Kidney (tissue), 14 donors: ENCODE results near the gene TMEM212. TPM values are rescaled to one million over a fixed set of nuclear protein-coding genes. Genes with fewer than 3 reads are reported as not detected.

Experiments used
- DNase-seq, 5 donors: peaks; one replicate each; pipeline ENCODE4 v3.0.0-alpha.2; 2013 to 2020
- FAIRE-seq: peaks from 2 replicates; lab custom pipeline; 2012; peaks lifted over from hg19 to GRCh38; lab: Jason Lieb, UNC
- H3K27ac ChIP-seq, 2 donors: one replicate each; pipeline ENCODE4 v1.7.0; 2013; ENCODE audit warnings: low read depth in 2 of 2, low read length in 2 of 2, inconsistent platforms in 1 of 2
- H3K27me3 ChIP-seq: one replicate; pipeline ENCODE4 v1.7.1; 2013; ENCODE audit warnings: low read length, inconsistent platforms; ENCODE audit not compliant: control insufficient read depth, insufficient read depth
- H3K36me3 ChIP-seq, 3 donors: one replicate each; pipeline versions ENCODE4 v1.7.0 to v1.7.1; 2013; ENCODE audit warnings: low read length in 3 of 3, control low read depth in 1 of 3, inconsistent platforms in 1 of 3; ENCODE audit not compliant: insufficient read depth in 3 of 3, control insufficient read depth in 2 of 3
- H3K4me1 ChIP-seq, 3 donors: one replicate each; pipeline versions ENCODE4 v1.7.0 to v1.7.1; 2013; ENCODE audit warnings: low read length in 3 of 3, inconsistent platforms in 1 of 3, low read depth in 1 of 3; ENCODE audit not compliant: control insufficient read depth in 2 of 3, insufficient read depth in 2 of 3
- H3K4me3 ChIP-seq, 3 donors: one replicate each; pipeline versions ENCODE4 v1.7.0 to v1.8.1; 2013; ENCODE audit warnings: low read length in 3 of 3, control low read depth in 1 of 3, inconsistent platforms in 1 of 3
- H3K9ac ChIP-seq, 3 donors: one replicate each; pipeline versions ENCODE4 v1.7.0 to v1.7.1; 2013; ENCODE audit warnings: low read length in 3 of 3, control low read depth in 1 of 3, inconsistent platforms in 1 of 3
- H3K9me3 ChIP-seq, 3 donors: one replicate each; pipeline versions ENCODE4 v1.7.0 to v1.7.1; 2013; ENCODE audit warnings: low read length in 3 of 3, control low read depth in 1 of 3, inconsistent platforms in 1 of 3; ENCODE audit not compliant: control insufficient read depth in 2 of 3, insufficient read depth in 1 of 3
- CTCF ChIP-seq: IDR thresholded peaks from 3 replicates; pipeline ENCODE4 v1.5.1; 2012; ENCODE audit warnings: mild to moderate bottlenecking, moderate library complexity, borderline replicate concordance; ENCODE audit not compliant: insufficient read depth; ENCODE audit errors: extremely low read depth
- intact Hi-C: fragments of 100-400 bp; cut with DNase I; formaldehyde crosslinking; loops from one replicate; pipeline ENCODE4 v1.11.1; 2022
- polyA plus RNA-seq: library from polyadenylated mRNA; stranded (reverse); fragments of 350-450 nt; fragmentation: Illumina TruSeq; extraction: RNeasy Lipid Tissue Mini Kit (QIAGEN cat#74804); gene quantifications from one replicate; pipeline ENCODE4 v1.2.3, GENCODE V29; 2014; ENCODE audit warnings: low read depth, low replicate concordance; ENCODE audit not compliant: insufficient read depth
- total RNA-seq: library from RNA; stranded (reverse); fragmentation: NEBNext Ultra II Directional; extraction: Animal tissue kit (Norgen Biotek cat#: 25700); gene quantifications from one replicate; pipeline ENCODE4 v1.2.1, GENCODE V29; 2021
- donor health status: control.
- donor health status: control.
- donor health status: control.
- donor health status: control.
- donor health status: control.
- donor health status: DM: yes; HTN: yes; CAD: no.
- donor health status: Normal renal cell carcinoma (clear cell type).

Gene TMEM212
- total and polyA plus RNA-seq, 2 donors from 2014 or later: not detected

DNA sequence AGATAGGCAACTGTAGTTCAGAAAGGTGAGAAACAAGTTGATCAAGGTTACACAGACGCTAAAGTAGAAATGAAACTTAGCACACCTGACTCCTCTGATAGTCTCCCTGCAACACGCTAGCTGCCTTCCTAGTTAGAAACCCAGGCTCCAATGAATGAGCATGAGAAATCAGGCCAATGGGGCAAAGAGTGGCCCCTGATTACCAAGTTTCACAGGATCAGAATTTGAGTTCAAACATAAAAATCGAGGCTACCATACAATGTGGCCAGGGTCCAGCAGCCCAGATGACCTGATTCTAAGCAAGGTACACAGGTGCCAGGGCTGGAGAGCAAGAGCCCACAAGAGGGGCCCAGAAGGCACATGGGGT, 40.6 kb upstream of the TMEM212 start:
- no peaks in the 10 kb centered on the region for H3K9me3 ChIP-seq
- DNase-seq (no peak), FAIRE-seq (no peak)
- intact Hi-C loops: no loop called here
- H3K4me1 ChIP-seq: peaks cover 0 to 4% (median 0%) of the 10 kb centered on the region in 3 donors
- H3K9ac ChIP-seq: no peak overlapping the region
- H3K4me3 ChIP-seq: no peak overlapping the region
- TF ChIP-seq CTCF: no peak
- no peaks in the 10 kb centered on the region for H3K27me3 ChIP-seq
- H3K36me3 ChIP-seq: no peaks in the 10 kb centered on the region
- H3K27ac ChIP-seq: no peak overlapping the region

DNA sequence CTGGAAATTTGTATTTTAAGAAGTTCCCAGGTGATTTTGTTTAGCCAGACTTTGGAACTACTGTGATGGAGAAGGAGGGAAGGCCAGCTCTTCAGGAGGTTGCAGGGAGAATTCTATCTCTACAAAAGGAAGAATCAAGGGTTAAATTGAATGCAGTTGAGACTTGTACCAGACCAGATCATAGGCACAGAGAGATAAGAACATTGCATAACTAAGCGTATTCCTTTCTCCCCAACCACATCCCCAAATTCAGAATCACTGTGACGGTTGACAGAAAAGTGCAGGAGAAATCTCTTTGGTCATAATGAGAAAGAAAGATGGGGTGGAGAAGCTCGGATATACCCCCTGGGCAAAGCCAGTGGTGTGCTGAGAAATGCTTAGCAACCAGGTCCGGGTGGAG, 40.1 kb upstream of the TMEM212 start:
- no peak for FAIRE-seq
- Histone ChIP-seq H3K9me3 (no peaks in the 10 kb centered on the region), H3K4me1 (peaks cover 0 to 4% (median 0%) of the 10 kb centered on the region in 3 donors), H3K9ac (no peak overlapping the region), H3K36me3 (no peaks in the 10 kb centered on the region), H3K4me3 (no peak overlapping the region), H3K27me3 (no peaks in the 10 kb centered on the region), H3K27ac (no peak overlapping the region)
- TF ChIP-seq CTCF: no peak
- intact Hi-C loops: no loop called here
- no peak for DNase-seq

DNA sequence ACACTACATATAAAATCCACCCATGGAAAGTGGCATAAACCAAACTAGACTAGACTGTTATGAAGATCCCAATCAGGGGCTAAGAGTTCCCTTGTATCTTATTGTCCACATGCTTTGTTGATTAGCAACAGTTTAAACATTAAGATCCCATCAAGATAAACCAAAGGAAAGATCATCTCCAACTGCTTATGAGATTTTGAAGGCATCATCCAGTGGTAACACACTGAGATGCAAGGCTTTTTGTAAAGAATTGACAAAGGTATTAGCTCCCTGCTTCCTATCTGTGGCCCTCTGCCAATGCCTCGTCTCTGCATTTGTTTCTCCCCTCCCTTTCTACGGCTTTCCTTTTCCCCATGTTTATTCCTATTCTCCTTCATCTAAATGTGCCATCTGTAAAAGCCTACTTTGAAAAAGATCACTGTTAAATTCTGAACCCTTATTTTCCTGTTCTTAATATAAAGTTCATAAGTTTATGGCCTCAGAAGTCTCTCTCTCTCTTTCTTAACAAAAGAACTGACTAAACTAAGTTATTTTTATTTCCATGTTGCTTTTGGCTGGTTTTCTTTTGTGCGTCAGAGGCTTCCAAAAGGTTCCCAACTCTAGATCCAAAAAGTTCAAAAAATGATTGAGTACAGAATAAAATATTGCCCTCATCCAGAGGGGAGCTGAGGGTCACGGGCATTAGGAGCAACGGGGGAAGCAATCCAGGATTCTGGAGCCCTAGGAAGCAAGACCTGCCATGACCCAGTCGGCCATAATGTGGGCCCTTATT, 38.3 kb upstream of the TMEM212 start:
- peak overlapping the region in 1 of 3 donors; percentile 20 for H3K9ac ChIP-seq
- FAIRE-seq (no peak), DNase-seq (peak in 2 of 5 donors; percentile 39 to 77)
- no peaks in the 10 kb centered on the region for H3K9me3 ChIP-seq
- intact Hi-C loops: no loop called here
- no peaks in the 10 kb centered on the region for H3K27me3 ChIP-seq
- no peaks in the 10 kb centered on the region for H3K36me3 ChIP-seq
- H3K4me3 ChIP-seq: no peak overlapping the region
- TF ChIP-seq CTCF: no peak
- H3K4me1 ChIP-seq: peaks cover 0 to 4% (median 0%) of the 10 kb centered on the region in 3 donors
- peak overlapping the region; percentile 58 to 77 for H3K27ac ChIP-seq

GRCh38 chr3:171805687-171806086, 37.5 kb upstream of the TMEM212 start:
- no peak for FAIRE-seq
- intact Hi-C loops: no loop called here

More at GRCh38 chr3:171805687-171806086, 37.5 kb upstream of the TMEM212 start:
- Histone ChIP-seq H3K27me3 (no peaks in the 10 kb centered on the region), H3K36me3 (no peaks in the 10 kb centered on the region), H3K4me1 (peaks cover 0 to 4% (median 0%) of the 10 kb centered on the region in 3 donors), H3K4me3 (no peak overlapping the region), H3K9ac (no peak overlapping the region), H3K9me3 (no peaks in the 10 kb centered on the region), H3K27ac (no peak overlapping the region)
- no peak for TF ChIP-seq CTCF
- DNase-seq: no peak
